ENCODE measurements around the gene ATXN7. TPM values are rescaled to one million over a fixed set of nuclear protein-coding genes. Genes with fewer than 3 reads are reported as not detected.

The ATXN7 gene
- total RNA-seq, 1 experiment from 2014 or later = 27.5 TPM

DNA sequence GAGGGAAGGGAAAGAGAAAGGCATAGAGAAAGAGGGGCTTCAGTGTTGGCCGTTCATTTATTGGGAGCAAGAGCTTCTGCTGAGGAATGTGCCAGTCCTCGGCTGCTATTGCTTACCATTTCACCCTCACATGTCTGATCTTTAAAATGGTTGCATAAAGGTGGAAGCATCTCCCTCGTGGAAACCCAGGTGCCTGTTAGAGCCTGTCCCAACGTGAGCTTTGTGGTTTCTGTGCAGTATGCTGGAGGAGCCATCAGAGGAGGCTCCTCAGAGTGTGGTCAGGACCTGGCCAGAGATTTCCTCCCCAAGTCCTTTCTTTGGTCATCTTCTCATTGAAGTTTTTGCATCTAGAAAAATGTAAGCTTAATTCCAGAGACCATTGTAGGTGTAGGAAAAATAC lies 125.3 kb downstream of the ATXN7 start:
- CTCF ChIA-PET = no interaction called here
- TF ChIP-seq SRF (IDR thresholded peaks at IDR 0.05; ENCODE audit: low read depth) = no peak
- TF ChIP-seq, protein P1, sequence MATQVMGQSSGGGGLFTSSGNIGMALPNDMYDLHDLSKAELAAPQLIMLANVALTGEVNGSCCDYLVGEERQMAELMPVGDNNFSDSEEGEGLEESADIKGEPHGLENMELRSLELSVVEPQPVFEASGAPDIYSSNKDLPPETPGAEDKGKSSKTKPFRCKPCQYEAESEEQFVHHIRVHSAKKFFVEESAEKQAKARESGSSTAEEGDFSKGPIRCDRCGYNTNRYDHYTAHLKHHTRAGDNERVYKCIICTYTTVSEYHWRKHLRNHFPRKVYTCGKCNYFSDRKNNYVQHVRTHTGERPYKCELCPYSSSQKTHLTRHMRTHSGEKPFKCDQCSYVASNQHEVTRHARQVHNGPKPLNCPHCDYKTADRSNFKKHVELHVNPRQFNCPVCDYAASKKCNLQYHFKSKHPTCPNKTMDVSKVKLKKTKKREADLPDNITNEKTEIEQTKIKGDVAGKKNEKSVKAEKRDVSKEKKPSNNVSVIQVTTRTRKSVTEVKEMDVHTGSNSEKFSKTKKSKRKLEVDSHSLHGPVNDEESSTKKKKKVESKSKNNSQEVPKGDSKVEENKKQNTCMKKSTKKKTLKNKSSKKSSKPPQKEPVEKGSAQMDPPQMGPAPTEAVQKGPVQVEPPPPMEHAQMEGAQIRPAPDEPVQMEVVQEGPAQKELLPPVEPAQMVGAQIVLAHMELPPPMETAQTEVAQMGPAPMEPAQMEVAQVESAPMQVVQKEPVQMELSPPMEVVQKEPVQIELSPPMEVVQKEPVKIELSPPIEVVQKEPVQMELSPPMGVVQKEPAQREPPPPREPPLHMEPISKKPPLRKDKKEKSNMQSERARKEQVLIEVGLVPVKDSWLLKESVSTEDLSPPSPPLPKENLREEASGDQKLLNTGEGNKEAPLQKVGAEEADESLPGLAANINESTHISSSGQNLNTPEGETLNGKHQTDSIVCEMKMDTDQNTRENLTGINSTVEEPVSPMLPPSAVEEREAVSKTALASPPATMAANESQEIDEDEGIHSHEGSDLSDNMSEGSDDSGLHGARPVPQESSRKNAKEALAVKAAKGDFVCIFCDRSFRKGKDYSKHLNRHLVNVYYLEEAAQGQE (IDR thresholded peaks at IDR 0.05; ENCODE audit: low read depth) = no peak
- TF ChIP-seq, protein P2, sequence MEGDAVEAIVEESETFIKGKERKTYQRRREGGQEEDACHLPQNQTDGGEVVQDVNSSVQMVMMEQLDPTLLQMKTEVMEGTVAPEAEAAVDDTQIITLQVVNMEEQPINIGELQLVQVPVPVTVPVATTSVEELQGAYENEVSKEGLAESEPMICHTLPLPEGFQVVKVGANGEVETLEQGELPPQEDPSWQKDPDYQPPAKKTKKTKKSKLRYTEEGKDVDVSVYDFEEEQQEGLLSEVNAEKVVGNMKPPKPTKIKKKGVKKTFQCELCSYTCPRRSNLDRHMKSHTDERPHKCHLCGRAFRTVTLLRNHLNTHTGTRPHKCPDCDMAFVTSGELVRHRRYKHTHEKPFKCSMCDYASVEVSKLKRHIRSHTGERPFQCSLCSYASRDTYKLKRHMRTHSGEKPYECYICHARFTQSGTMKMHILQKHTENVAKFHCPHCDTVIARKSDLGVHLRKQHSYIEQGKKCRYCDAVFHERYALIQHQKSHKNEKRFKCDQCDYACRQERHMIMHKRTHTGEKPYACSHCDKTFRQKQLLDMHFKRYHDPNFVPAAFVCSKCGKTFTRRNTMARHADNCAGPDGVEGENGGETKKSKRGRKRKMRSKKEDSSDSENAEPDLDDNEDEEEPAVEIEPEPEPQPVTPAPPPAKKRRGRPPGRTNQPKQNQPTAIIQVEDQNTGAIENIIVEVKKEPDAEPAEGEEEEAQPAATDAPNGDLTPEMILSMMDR (IDR thresholded peaks at IDR 0.05 in 2 of 3, conservative IDR thresholded peaks at IDR 0.05 in 1 of 3; ENCODE audit: borderline replicate concordance in 1 of 3, insufficient read depth in 1 of 3, low read depth in 2 of 3, low read length in 2 of 3) = no peak
- no peak for TF ChIP-seq RAD21 (IDR thresholded peaks at IDR 0.05; ENCODE audit: low read depth)
- TF ChIP-seq CBX3 (IDR thresholded peaks at IDR 0.05; ENCODE audit: low read depth) = no peak
- no peak for TF ChIP-seq EGR1 (IDR thresholded peaks at IDR 0.05; ENCODE audit: low read depth)
- TF ChIP-seq POLR2A (IDR thresholded peaks at IDR 0.05; ENCODE audit: borderline replicate concordance, extremely low read depth, insufficient read depth, insufficient read length) = no peak
- no peak for TF ChIP-seq YY1 (IDR thresholded peaks at IDR 0.05; ENCODE audit: extremely low read depth, insufficient replicate concordance, low read depth, low read length)
- TF ChIP-seq, protein P3, sequence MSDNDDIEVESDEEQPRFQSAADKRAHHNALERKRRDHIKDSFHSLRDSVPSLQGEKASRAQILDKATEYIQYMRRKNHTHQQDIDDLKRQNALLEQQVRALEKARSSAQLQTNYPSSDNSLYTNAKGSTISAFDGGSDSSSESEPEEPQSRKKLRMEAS (IDR thresholded peaks at IDR 0.05) = no peak
- TF ChIP-seq ZNF274 (IDR thresholded peaks at IDR 0.05; ENCODE audit: low read depth, low read length) = no peak
- TF ChIP-seq EZH2 (IDR thresholded peaks at IDR 0.05) = no peak
- no peak overlapping the region for H3K27ac ChIP-seq (ENCODE audit: low read depth, low read length)

More for the DNA sequence above, 125.3 kb downstream of the ATXN7 start:
- Histone ChIP-seq H3K4me2 (ENCODE audit: low read length) (no peak overlapping the region), H3K4me1 (ENCODE audit: control insufficient read depth in 1 of 2, insufficient read depth in 2 of 2, low read length in 2 of 2) (no peaks in the 10 kb centered on the region), H3K4me3 (replicated peaks in 1 of 2; ENCODE audit: low read depth in 1 of 2, low read length in 2 of 2) (no peak overlapping the region), H4K20me1 (ENCODE audit: insufficient read depth) (no peaks in the 10 kb centered on the region), H3K9me3 (ENCODE audit: control insufficient read depth in 1 of 2, insufficient read depth in 1 of 2, low read depth in 1 of 2, low read length in 2 of 2) (no peaks in the 10 kb centered on the region), H3K36me3 (ENCODE audit: control insufficient read depth in 1 of 2, insufficient read depth in 2 of 2, low read length in 2 of 2) (peaks cover 9 to 12% of the 10 kb centered on the region in 2 experiments; a peak in 3 of 4 replicates), H3K9me2 (ENCODE audit: insufficient read depth) (no peaks in the 10 kb centered on the region), H3K27me3 (ENCODE audit: insufficient read depth, low read length) (no peaks in the 10 kb centered on the region), H3K79me2 (ENCODE audit: insufficient read depth, low read length) (no peaks in the 10 kb centered on the region), H2AFZ (ENCODE audit: low read depth, low read length, poor library complexity, severe bottlenecking) (no peak overlapping the region), H3K9ac (ENCODE audit: low read length) (no peak overlapping the region)
- RAD21 ChIA-PET (ENCODE audit: low non-redundant PET in 1 of 2, low total read pairs in 2 of 2, uncharacterized antibody in 2 of 2, unreplicated experiment in 2 of 2) = no interaction called here
- intact Hi-C loops (cut with micrococcal nuclease) = no loop called here
- ATAC-seq = no peak
- no TSS peak for BruUV-seq (replicated peaks)
- POLR2A ChIA-PET = no interaction called here
- DNase-seq (ENCODE audit: low read depth, low spot score) = no peak

All from HCT116 (cell line).